Measurements from ENCODE around the gene ANGPTL2. TPM values are rescaled to one million over a fixed set of nuclear protein-coding genes. Genes with fewer than 3 reads are reported as not detected.

Gene ANGPTL2
- polyA plus RNA-seq, 2 of the 4 experiments (the other 2 are of a cell fraction), result 0.06 TPM; not detected in 1

DNA sequence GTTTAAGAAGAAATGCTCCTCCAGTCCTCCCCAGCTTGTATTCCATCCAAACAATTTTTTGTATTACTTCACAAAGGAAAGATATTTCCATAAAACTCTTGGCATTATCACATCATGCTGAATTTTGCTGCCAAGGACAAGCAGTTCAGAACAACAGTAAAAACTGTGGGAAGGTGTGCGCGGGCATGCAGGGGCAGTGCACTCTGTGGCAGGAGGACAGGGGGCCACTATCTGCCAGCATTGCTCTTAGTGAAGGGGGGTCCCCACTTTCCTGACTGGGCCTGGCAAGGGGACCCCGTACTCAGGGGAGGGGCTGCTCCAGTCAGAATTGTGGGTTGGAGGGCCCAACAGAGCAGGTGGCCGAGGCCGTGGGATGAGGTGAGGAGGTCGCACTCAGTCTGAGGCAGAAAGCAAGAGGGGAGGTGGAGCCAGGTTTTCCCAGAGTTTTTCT lies 32.8 kb downstream of the ANGPTL2 start:
- TF ChIP-seq MAX (IDR thresholded peaks at IDR 0.05) (no peak), TP53 (CRISPR knock-in tag; IDR thresholded peaks at IDR 0.05) (no peak), POLR2A (IDR thresholded peaks at IDR 0.05; ENCODE audit: low read length) (no peak), TFCP2L1 (CRISPR knock-in tag; IDR thresholded peaks at IDR 0.05) (no peak), CEBPB (IDR thresholded peaks at IDR 0.05) (no peak), FOSL2 (IDR thresholded peaks at IDR 0.05) (no peak), FOSL2 (CRISPR knock-in tag; IDR thresholded peaks at IDR 0.05) (no peak)
- H3K4me2 ChIP-seq, result no peak overlapping the region
- H3K9me3 ChIP-seq, result no peaks in the 10 kb centered on the region
- WGBS (ENCODE audit: missing lambda C conversion rate), result 91% methylated on average over 6 of the region's 6 CpGs
- DNase-seq (ENCODE audit: low read depth in 1 of 2, low spot score in 1 of 2) (no peak), FAIRE-seq (no peak), ATAC-seq (no peak)
- H3K4me1 ChIP-seq, result no peaks in the 10 kb centered on the region
- no peak overlapping the region for H3K27ac ChIP-seq
- H3K4me3 ChIP-seq, result no peak overlapping the region
- ChIA-PET POLR2A (no interaction called here), CTCF (no interaction called here)

- POLR2A ChIA-PET, result no interaction called here
- no peak overlapping the region for H3K4me3 ChIP-seq
- TF ChIP-seq PHF8 (IDR thresholded peaks at IDR 0.05; ENCODE audit: borderline replicate concordance, low read depth), result no peak
- TF ChIP-seq FOSL2 (IDR thresholded peaks at IDR 0.05), result no peak
- TF ChIP-seq FOSL2 (CRISPR knock-in tag; IDR thresholded peaks at IDR 0.05), result no peak
- TF ChIP-seq, protein P1, sequence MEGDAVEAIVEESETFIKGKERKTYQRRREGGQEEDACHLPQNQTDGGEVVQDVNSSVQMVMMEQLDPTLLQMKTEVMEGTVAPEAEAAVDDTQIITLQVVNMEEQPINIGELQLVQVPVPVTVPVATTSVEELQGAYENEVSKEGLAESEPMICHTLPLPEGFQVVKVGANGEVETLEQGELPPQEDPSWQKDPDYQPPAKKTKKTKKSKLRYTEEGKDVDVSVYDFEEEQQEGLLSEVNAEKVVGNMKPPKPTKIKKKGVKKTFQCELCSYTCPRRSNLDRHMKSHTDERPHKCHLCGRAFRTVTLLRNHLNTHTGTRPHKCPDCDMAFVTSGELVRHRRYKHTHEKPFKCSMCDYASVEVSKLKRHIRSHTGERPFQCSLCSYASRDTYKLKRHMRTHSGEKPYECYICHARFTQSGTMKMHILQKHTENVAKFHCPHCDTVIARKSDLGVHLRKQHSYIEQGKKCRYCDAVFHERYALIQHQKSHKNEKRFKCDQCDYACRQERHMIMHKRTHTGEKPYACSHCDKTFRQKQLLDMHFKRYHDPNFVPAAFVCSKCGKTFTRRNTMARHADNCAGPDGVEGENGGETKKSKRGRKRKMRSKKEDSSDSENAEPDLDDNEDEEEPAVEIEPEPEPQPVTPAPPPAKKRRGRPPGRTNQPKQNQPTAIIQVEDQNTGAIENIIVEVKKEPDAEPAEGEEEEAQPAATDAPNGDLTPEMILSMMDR (IDR thresholded peaks at IDR 0.05), result no peak
- no peak for TF ChIP-seq EHMT2 (IDR thresholded peaks at IDR 0.05; ENCODE audit: low read depth)
- TF ChIP-seq EP300 (IDR thresholded peaks at IDR 0.05), result no peak
- no peak for TF ChIP-seq TP53 (CRISPR knock-in tag; IDR thresholded peaks at IDR 0.05)
- no peak for TF ChIP-seq MAX (IDR thresholded peaks at IDR 0.05)
- TF ChIP-seq NR3C1 (IDR thresholded peaks at IDR 0.05), result no peak
- TF ChIP-seq EHF (CRISPR knock-in tag; IDR thresholded peaks at IDR 0.05), result no peak
- no peak for TF ChIP-seq HOXB5 (CRISPR knock-in tag; IDR thresholded peaks at IDR 0.05)
- no peak for TF ChIP-seq JUN (IDR thresholded peaks at IDR 0.05)
- no peak for TF ChIP-seq HDAC2 (IDR thresholded peaks at IDR 0.05)
- no peak for TF ChIP-seq TFCP2L1 (CRISPR knock-in tag; IDR thresholded peaks at IDR 0.05)
- no peak for TF ChIP-seq RARB (CRISPR knock-in tag; IDR thresholded peaks at IDR 0.05)
- no peak for TF ChIP-seq RNF2 (IDR thresholded peaks at IDR 0.05; ENCODE audit: borderline replicate concordance, low read depth)
- no peak for TF ChIP-seq CHD2 (IDR thresholded peaks at IDR 0.05; ENCODE audit: low read length, partially characterized antibody)
- no peak for TF ChIP-seq KDM5A (IDR thresholded peaks at IDR 0.05)
- TF ChIP-seq RCOR1 (IDR thresholded peaks at IDR 0.05; ENCODE audit: low read depth, low read length), result no peak
- no peak for TF ChIP-seq CBX8 (IDR thresholded peaks at IDR 0.05)
- TF ChIP-seq HOXA7 (CRISPR knock-in tag; IDR thresholded peaks at IDR 0.05), result no peak
Observed at GRCh38 chr9:127088724-127089615, 33.5 kb downstream of the ANGPTL2 start.

DNA sequence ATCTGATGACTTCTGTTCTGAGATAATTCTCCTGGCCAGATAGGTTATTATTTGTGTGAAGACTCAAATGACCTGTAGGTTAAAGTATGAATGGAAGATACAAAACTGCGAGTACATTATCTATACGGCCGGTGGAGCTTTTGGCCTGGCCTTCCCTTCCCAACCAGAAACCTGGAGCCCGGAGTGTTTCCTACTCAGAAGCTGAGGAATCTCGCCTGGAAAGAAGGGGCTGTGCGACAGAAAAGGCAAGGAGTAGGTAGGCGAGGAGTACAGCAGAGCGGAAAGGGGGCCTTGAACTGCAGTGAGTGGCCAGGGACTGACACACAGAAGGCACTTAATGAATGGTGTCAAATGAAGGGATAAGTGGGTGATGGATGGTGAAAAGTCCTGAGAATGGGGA lies 34.6 kb downstream of the ANGPTL2 start:
- TF ChIP-seq PHF8 (IDR thresholded peaks at IDR 0.05; ENCODE audit: borderline replicate concordance, low read depth), result no peak
- TF ChIP-seq, protein P2, sequence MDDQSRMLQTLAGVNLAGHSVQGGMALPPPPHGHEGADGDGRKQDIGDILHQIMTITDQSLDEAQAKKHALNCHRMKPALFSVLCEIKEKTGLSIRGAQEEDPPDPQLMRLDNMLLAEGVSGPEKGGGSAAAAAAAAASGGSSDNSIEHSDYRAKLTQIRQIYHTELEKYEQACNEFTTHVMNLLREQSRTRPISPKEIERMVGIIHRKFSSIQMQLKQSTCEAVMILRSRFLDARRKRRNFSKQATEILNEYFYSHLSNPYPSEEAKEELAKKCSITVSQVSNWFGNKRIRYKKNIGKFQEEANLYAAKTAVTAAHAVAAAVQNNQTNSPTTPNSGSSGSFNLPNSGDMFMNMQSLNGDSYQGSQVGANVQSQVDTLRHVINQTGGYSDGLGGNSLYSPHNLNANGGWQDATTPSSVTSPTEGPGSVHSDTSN (IDR thresholded peaks at IDR 0.05), result no peak
- TF ChIP-seq NR3C1 (IDR thresholded peaks at IDR 0.05), result no peak
- TF ChIP-seq REST (IDR thresholded peaks at IDR 0.05), result no peak
- Histone ChIP-seq H3K4me1 (no peaks in the 10 kb centered on the region), H3K4me2 (no peak overlapping the region), H3K9me3 (no peaks in the 10 kb centered on the region), H3K4me3 (no peak overlapping the region), H3K27ac (no peak overlapping the region)
- CTCF ChIA-PET, result interaction anchor here (0.7 kb wide), 1 partner anchor 31 kb away, joined by 3 read pairs; no protein-coding TSS in a partner anchor
- DNase-seq (ENCODE audit: low read depth in 1 of 2, low spot score in 1 of 2), result no peak
- no peak for ATAC-seq
- WGBS (ENCODE audit: missing lambda C conversion rate), result 85% methylated on average over 8 of the region's 8 CpGs
- POLR2A ChIA-PET, result no interaction called here
- FAIRE-seq, result no peak

More at GRCh38 chr9:127088724-127089615, 33.5 kb downstream of the ANGPTL2 start:
- Histone ChIP-seq H3K4me1 (no peaks in the 10 kb centered on the region), H3K9me3 (no peaks in the 10 kb centered on the region), H3K27ac (no peak overlapping the region), H3K4me2 (no peak overlapping the region)
- DNase-seq (ENCODE audit: low read depth in 1 of 2, low spot score in 1 of 2) (no peak), FAIRE-seq (no peak), ATAC-seq (no peak)
- CTCF ChIA-PET, result no interaction called here
- WGBS (ENCODE audit: missing lambda C conversion rate), result 81% methylated on average over 17 of the region's 27 CpGs

Measured in A549 (cell line).